Stimulated activated CD4-positive, alpha-beta T cell treated with anti-CD3 and anti-CD28 coated beads, Interleukin-4, amount 100 ng/mL, for 1 hour (primary cell): ENCODE data around the gene AMIGO2.
A peak's percentile ranks its signal among the peaks of the same experiment; 100 is the strongest.
"Not testable (repeated sequence)": the region's sequence is repeated elsewhere in the genome, so short reads cannot be mapped to it uniquely, and the experiment has no call there.

Experiments
- DNase-seq: peaks from one replicate; pipeline ENCODE4 v3.0.0-alpha.2; 2020

AMIGO2 gene, protein sequence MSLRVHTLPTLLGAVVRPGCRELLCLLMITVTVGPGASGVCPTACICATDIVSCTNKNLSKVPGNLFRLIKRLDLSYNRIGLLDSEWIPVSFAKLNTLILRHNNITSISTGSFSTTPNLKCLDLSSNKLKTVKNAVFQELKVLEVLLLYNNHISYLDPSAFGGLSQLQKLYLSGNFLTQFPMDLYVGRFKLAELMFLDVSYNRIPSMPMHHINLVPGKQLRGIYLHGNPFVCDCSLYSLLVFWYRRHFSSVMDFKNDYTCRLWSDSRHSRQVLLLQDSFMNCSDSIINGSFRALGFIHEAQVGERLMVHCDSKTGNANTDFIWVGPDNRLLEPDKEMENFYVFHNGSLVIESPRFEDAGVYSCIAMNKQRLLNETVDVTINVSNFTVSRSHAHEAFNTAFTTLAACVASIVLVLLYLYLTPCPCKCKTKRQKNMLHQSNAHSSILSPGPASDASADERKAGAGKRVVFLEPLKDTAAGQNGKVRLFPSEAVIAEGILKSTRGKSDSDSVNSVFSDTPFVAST

DNA sequence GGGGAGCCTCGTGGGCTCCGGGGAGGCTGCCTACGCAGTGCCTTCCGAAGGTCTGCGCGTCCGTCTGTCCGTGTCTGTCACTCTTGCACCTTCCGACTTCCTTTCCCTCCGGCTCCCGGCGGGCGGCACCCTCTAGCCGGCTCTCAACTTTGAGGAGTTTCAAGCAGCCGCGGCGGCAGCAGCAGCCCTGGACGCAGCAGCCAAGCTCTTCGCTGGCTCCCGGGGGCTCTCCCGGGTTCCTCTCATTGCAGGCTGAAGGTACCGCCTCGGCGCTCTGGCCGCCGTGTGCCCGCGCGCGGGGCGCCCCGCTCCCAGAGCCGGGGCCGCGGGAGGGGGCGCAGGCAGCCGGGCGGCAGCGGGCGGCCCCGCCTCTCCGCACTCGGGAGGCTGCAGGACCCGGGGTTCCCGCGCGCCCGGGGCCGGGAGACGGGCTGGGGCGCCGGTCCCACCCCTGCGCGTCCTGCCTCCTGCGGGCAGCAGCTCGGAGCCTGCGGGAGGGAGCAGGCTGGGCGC, at the start of gene AMIGO2, which contains the start of gene PCED1B:
AMIGO2 (minus strand) TSS at position 492 of the 513 bp plus-strand sequence. CDS start 957 bp downstream, outside the sequence.
PCED1B (plus strand) TSS at position 154 of the 513 bp plus-strand sequence. CDS start 155,443 bp downstream, outside the sequence.
- DNase-seq: peak; percentile 71

DNA sequence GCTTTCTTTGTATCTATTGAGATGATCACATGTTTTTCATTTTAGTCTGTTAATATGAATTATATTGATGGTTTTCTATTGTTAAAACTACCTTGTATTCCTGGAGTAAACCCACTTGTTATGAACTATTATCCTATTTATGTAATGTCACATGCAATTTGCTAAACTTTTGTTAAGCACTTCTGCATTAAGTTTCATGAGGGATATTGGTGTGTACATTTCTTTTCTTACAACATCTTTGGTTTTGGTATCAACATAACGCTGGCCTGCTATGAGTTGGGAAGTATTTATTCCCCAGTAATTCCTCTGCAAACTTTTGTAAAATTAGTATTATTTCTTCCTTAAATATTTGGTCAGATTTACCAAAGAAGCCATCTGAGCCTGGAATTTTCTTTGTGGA, 46.5 kb upstream of the AMIGO2 start:
- no peak for DNase-seq

DNA sequence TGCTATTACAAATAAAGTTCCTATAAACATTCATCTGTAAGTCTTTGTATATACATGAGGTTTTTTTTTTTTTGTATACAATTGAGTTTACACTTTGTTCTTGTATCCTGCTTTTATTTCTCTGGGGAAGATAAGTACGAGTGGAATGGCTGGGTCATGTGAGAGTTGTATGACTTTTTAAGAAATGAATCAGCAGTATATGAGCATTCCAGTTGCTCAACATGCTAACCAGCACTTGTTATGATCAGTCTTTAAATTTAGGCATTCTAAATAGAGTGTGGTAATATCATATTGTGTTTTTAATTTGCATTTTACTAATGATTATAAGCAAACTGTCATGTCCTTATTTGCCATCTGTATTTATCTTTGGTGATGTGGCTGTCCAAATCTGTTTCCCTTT, 44.7 kb upstream of the AMIGO2 start:
- DNase-seq: no peak

DNA sequence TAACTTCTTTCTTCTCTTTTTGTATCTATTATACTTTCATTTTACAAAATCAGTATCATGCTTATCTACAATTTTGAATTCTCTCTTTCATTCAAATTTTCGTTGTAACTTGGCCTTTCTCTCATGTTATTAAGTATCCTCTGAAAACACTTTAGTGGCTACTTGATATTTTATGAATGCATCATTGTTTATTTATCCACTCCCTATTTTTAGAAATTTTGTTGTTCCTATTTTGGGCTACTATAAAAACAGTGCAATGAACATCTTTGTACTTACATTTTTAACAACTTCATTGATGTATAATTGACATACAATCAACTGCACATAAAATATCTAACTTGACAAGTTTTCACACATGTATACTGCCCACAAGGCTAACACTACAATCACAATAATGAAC, 44.0 kb upstream of the AMIGO2 start:
- DNase-seq: no peak

DNA sequence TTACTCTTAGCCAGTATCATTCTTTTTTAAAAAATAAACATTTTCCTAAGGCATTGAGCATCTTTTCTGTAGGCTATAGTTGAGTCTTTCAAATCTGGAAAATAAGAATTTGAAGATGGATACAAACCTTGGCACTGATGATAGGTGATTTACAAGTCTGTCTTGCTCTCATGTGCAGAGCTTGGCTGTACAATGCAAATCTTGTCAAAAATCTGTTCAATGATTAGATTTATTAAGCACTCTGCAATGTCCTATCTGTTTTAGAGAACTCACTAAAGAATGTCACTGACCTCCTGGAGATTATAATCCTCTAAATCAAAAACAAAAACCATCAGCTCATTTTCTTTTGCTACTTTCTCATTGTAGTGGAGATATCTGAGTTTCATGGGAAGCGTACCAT, 42.8 kb upstream of the AMIGO2 start:
- DNase-seq: no peak

DNA sequence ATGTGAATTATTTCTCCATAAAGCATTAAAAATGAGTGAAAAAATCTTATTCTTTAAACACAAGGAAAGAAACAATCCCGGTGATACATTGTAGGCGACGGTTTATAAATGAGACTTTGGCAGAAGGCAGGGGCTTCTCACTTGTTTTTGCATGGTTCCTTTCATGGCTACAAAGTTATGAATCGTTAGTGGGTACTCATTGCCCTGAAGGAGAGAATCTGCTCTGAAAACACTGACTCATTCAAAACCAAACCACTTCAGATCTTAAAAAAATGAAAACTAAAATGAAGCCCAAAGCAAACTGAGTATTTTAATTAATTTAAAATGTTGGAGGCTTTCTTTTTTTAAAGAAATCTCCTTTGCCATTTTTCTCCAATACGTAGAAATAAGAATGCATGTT, 41.4 kb upstream of the AMIGO2 start:
- DNase-seq: no peak

DNA sequence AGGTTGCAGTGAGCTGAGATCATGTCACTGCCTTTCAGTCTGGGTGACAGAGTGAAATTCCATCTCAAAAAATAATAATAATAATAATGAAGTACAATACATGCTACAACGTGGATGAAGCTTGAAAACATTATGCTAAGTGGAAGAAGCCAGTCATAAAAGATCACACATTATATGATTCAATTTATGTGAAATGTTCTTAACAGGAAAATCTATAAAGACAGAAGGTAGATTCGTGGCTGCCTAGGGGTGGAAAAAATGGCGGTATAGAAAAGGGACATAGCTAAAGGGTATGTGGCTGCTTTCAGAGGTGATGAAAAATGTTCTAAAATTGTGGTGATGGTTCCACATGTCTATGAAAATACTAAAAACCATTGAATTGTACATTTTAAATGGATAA, 41.0 kb upstream of the AMIGO2 start:
- DNase-seq: no peak

DNA sequence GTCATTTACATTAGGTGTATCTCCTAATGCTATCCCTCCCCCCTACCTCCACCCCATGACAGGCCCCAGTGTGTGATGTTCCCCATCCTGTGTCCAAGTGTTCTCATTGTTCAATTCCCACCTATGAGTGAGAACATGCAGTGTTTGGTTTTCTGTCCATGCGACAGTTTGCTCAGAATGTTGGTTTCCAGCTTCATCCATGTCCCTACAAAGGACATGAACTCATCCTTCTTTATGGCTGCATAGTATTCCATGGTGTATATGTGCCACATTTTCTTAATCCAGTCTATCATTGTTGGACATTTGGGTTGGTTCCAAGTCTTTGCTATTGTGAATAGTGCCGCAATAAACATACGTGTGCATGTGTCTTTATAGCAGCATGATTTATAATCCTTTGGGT, 37.5 kb upstream of the AMIGO2 start:
- DNase-seq: not testable (repeated sequence)

DNA sequence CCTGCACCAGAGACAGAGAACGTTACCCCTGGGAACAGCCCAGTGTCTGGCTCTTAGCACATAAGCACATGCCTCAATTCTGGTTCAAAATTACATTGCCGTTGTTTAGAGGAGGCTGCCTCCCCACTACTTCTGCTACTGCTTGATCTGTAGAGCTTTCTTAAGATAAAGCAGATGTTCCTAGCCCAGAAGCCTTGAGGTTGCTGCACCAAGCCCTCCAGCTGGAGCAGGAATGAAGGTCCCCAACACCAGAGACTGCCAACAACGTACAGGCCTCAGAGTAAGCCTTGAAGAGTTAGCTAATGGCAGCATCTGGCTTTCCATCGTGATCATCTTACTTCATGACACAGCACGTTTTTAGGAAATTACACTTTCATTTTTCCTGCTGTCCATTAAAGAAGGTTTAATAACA, 34.7 kb upstream of the AMIGO2 start:
- no peak for DNase-seq

DNA sequence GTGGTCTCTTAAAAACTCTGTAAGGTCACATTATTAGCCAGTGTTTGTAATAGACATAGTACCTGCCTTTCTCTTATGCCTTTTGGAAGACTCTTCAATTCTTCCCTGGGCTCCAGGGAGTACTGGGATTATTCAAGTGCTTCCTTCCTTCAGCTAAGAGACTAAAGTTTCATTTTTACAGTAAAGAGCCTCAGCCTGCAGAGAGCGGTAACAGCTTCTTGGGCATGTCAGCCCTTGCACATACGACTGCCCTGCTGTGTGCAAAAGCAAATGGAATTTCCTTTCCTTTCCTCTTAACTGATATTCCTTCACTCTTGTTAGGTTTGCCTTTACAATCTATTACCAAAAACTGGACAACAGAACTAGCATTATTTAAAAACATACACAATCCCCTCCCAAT, 32.9 kb upstream of the AMIGO2 start:
- DNase-seq: no peak

DNA sequence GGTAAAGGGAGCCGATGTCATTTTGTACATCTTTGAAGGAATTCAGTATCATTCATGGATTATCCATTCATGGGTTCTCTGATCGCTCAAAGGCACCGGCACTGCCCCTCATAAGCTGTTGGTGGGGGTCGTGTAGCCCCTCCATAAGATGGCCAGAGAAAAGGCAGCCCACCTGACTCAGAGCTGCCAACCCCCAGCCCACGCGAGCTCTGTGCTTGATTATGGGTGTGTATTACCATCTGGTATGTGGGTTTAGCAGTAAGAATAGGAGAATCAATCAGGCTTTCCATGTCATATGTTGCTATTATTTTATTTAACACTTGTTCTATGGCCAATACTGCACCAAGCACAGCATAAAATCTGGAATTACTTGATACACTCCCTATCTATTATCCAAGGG, 32.1 kb upstream of the AMIGO2 start:
- no peak for DNase-seq

DNA sequence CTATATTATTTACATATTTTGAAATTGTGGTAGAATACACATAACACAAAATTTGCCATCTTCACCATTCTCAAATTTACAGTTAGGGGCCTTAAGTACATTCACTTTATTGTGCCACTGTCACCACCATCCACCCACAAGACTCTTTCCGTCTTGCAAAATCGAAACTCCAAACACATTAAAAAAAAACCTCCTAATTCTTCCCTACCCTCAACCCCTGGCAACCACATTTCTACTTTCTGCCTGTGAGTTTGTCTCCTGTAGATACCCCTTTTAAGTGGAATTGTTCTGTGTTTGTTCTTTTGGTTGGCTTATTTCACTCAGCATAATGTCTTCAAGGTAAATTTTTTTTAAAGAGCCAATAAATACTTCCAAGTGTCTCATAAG, 31.6 kb upstream of the AMIGO2 start:
- no peak for DNase-seq

DNA sequence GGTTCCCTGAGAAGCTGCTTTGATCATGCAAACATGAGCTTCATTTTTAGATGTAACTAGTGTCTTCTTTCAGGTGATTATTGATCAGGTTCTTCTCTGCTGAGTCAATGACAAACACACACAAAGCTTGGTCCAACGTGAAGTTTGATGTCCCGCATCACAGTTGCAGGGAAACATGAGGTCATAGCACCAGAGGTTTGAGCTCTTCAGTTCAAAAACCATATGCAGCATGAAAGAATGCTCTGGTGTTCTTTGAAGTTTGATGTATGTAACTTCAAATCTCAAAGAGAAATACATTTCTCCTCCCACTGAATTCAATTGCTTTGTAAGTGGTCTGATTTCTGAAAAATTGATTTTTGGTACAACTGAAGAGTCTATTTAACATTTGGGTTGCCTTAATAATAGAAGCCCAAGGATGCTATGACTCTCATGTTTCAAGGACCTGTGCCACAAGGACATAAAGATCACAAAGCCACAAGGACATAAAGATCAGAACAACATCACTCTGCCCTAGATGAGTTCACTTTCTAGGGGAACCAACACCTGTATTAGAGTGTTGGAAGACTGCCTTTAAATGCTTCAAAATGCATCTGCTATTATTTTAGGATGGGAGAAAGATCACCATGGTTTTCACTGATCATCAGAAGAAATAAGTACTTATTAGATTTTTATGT, 31.1 kb upstream of the AMIGO2 start:
- DNase-seq: no peak

DNA sequence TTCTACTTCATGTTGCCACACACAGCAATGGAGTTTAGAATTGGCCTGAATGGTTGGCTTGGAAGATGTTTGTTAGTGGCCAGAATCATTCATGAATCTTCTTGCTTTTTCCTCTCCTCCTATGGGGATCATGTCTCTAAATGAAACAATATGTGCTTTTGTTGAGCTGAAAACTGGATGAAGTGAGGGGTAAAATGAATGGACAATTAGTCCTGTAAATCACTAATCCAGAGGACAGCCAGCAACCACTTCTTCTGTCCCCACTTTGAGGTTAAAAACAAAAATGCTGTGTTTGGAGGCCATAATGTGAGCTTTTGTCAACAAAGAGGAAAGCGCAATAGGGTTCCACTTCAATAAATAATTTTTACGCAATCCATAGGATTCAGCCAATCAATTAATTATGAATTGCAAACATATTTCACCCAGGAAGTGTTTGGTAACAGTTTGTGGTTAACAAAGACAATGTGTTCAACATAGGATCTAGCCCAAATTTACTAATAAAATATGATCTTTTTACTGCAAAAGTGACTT, 30.3 kb upstream of the AMIGO2 start:
- DNase-seq: no peak

DNA sequence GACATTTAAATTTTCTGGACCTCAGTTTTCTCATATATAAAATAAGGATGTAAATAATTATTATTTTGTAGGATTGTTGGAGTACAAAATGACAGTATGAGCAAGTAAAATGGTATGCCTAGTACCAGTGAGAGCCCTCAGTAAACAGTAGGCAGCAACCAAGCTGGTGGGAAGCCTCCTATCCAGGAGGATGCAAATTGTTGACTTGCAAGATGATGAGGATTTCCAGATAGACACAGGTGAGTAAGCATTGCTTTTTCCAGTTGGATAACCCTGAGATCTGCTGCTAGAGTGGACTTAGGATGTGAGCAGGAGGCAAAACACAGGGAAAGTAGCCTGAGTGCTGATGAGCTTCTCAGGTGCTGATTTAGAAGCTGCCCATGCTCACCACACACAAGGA, 28.2 kb upstream of the AMIGO2 start:
- DNase-seq: no peak

DNA sequence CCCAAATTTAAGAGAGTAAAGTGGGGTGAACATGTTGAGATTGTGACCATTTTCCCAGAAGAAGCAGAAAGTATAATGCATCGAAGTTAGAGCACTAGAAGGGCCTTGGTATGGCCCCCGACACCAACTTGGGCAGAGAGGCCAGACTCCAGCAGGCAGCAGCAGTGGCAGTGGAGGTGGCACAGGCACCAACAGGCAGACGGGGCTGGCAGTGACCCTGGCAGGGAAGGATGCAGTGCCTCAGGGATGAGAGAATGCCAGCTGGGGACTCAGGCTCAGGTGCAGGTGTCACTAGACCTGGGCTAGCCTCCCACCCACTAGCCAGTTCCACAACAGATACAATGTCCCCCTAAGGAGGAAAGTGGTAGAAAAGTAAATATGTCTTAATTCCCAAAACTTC, 27.7 kb upstream of the AMIGO2 start:
- DNase-seq: no peak

DNA sequence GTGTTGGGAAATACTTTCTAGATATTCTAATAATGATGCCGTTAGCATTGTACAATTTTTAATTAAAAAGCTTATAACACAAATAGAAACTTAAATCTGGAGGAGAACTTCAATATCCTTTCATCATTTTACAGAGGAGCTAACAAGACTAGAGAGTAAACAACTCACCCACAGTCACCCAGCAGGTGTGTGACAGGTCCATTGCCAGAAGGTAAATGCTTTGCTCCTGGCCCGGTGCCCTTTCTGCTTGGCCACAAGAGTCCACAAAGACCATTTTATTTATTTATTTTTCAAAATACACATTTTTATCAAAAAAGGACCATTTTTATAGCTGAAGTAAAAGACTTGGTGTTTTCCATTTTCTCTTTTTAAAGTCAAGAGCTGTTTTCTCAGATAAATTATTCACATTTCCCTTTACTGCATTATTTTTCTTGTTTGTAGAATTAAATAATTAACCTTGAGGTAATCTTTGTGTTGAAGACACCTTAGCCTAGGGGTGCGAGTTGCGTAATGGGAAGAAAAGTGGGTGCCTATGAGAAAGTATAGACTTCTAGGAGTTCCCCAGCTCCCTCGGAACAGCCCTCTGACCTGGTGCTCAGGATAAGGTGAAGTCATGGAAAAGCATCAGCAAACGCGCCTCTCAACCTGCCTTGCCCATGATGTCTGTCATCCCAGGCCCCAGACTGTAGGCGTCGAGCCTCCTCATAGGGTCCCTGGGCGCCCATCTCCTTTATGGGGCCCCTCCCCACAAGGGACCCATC, 26.3 kb upstream of the AMIGO2 start:
- no peak for DNase-seq

DNA sequence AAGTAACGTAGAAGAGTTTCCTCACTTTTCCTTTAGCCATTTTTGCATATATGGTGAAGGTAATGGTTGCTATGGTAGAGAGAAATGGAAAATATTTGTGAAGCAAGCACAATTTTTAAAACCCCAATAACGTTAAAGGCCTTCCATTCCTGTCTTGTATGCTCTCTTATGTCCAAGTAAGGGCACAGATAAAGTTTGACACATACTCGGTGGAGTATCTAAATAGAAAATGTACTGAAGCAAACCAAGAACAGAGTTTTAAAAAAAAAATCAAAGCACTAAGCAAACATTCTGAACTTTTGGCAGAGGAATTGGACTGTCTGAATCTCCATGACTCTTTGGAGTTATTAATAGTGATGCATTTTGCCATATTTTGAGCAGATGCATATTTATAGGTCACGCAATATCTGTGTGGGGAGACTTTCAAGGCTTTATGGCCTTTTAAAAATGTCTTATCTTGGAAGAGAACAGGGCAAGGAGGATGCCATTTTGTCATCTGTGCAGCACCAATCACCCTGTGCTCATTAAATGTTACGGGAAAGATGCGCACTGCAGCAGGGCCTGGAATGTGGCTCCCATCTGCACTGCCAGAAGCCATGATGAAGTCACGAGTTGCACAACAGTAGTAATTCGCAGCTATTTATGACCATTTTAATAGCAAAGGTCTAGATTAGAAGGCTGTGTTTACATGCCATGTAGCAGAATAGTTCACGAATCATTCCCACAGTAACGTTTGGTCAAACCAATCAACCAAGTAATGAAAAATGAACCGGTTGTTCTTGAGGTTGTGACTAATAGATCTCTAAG, 23.3 kb upstream of the AMIGO2 start:
- no peak for DNase-seq

DNA sequence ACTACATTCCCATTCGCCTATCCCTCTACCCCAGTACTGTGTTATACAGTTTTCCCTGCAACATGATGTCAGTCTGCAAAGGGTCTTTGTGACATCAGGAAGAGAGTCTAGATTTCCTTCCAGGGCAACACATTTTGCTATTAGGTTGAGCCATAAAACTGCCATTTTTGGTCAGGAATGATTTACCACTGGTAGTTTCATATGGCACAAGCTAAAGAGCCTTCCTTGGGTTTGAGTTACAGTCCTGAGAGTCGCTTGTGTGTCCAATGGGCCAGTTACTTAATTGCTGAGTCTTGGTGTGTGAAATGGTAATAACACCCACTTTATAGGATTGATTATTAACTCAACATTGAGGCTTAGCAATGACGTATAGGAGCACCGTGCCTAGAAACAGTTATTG, 22.6 kb upstream of the AMIGO2 start:
- DNase-seq: no peak

DNA sequence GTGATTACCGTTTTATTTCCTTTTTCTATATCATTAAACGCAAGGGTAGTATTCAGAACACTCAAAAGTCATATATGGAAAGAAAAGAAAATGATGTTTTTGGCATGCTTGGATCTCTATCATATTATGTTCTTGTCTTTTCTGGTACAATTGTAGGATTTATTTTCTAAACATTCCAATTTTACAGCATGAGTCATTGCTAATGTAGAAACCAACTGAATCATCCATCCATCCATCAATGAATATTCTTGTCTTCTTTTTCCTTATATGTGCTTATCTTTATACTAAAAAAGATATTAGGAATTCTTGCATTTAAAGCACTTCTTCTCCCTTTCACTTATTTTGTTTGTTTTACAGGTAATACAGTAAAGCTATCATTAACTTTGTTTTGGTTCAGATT, 20.4 kb upstream of the AMIGO2 start:
- DNase-seq: no peak

DNA sequence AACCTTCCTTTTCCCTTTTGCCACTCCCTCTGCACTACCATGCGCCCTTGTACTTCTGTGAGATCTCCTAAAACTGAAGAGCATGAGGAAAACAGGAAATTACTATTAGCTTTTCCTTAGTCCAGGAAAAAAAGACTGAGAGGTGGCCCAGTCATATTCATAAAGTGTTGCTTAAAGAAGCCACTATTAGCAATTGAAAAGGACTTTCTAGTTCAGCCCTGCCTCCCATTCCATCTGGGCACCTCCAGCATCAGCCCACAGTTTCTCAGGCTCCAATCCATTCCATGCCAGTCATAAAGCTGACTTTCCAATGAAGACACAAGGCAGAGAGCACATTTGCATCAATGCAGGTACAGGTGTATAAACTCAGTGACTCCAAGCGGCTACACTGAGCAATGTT, 19.9 kb upstream of the AMIGO2 start:
- no peak for DNase-seq

DNA sequence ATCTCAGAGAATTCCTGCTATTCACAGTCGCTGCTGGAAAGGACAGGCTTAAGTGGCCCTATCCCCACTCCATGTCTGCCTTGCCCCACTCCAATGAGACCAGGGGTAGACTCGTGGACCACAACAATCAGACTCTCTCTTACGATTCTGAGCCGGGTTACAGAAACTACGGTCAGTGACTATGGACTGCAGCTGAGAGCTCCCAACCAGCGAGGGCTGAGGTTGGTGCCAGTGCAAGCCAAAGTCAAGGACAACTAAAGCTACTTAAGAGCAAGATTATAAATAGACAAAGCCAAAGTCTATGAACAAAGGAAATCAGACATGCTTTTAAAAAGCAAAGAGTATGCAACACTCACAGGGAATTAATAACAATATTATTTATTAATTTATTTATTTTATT, 18.3 kb upstream of the AMIGO2 start:
- no peak for DNase-seq
